Glutamatergic neuron (in vitro differentiated cells): ENCODE data around the gene SPPL2B. TPM values are rescaled to one million over a fixed set of nuclear protein-coding genes. Genes with fewer than 3 reads are reported as not detected.

Source experiments
- DNase-seq: peaks from one replicate; pipeline ENCODE4 v3.0.0; 2022
- H3K27ac Mint-ChIP-seq: one replicate; pipeline ENCODE4 v1.8.0; 2020; ENCODE audit warnings: mild to moderate bottlenecking, mixed read lengths, inconsistent platforms; ENCODE audit not compliant: unreplicated experiment
- H3K27me3 Mint-ChIP-seq: one replicate; pipeline ENCODE4 v1.8.0; 2020; ENCODE audit warnings: mild to moderate bottlenecking, moderate library complexity, mixed read lengths, inconsistent platforms; ENCODE audit not compliant: unreplicated experiment
- H3K36me3 Mint-ChIP-seq: one replicate; pipeline ENCODE4 v1.8.0; 2020; ENCODE audit warnings: mild to moderate bottlenecking, mixed read lengths, inconsistent platforms; ENCODE audit not compliant: unreplicated experiment
- H3K4me1 Mint-ChIP-seq: one replicate; pipeline ENCODE4 v1.8.0; 2020; ENCODE audit warnings: mild to moderate bottlenecking, low read depth, mixed read lengths, inconsistent platforms; ENCODE audit not compliant: unreplicated experiment
- H3K4me3 Mint-ChIP-seq: one replicate; pipeline ENCODE4 v1.8.0; 2020; ENCODE audit warnings: mild to moderate bottlenecking, mixed read lengths, inconsistent platforms; ENCODE audit not compliant: unreplicated experiment
- H3K9me3 Mint-ChIP-seq: one replicate; pipeline ENCODE4 v1.8.0; 2020; ENCODE audit warnings: mild to moderate bottlenecking, moderate library complexity, mixed read lengths, inconsistent platforms; ENCODE audit not compliant: unreplicated experiment
- CTCF ChIP-seq: fragments of 200-600 bp; sonication (generic); IDR thresholded peaks from one replicate; pipeline ENCODE4 v1.5.0; 2021; ENCODE audit not compliant: partially characterized antibody, unreplicated experiment
- total RNA-seq: library from RNA; stranded (reverse); fragmentation: NEBNext Ultra II Directional; extraction: Animal tissue kit (Norgen Biotek cat#: 25700); gene quantifications from one replicate; pipeline ENCODE4 v1.2.1, GENCODE V29; 2021; ENCODE audit not compliant: unreplicated experiment

Gene SPPL2B
- total RNA-seq, 1 donor from 2014 or later = 166 TPM

GRCh38 chr19:2358548-2359173 lies 30.2 kb downstream of the SPPL2B start:
- DNase-seq = no peak
- peaks cover 5% of the 10 kb centered on the region for H3K4me1 Mint-ChIP-seq
- peaks cover 3% of the 10 kb centered on the region for H3K27me3 Mint-ChIP-seq
- no peak for TF ChIP-seq CTCF
- H3K27ac Mint-ChIP-seq = no peak overlapping the region
- no peak overlapping the region for H3K4me3 Mint-ChIP-seq
- H3K9me3 Mint-ChIP-seq = peaks cover 6% of the 10 kb centered on the region
- no peaks in the 10 kb centered on the region for H3K36me3 Mint-ChIP-seq

- no peak for TF ChIP-seq CTCF
- Mint-ChIP-seq H3K36me3 (peaks cover 3% of the 10 kb centered on the region), H3K4me3 (no peak within 1 kb of the TSS), H3K9me3 (peaks cover 6% of the 10 kb centered on the region), H3K27me3 (peaks cover 3% of the 10 kb centered on the region), H3K4me1 (peaks cover 3% of the 10 kb centered on the region), H3K27ac (no peak within 1 kb of the TSS)
- no peak for DNase-seq
These were observed 31.7 kb downstream of the SPPL2B start, which contains the start of gene TMPRSS9 for GRCh38 chr19:2359992-2360685. Gene TMPRSS9 (plus strand): TSS chr19:2360265. CDS start chr19:2389786, 29,521 bp downstream.

GRCh38 chr19:2360833-2361232 lies 32.3 kb downstream of the SPPL2B start:
- no peak overlapping the region for H3K4me3 Mint-ChIP-seq
- no peak overlapping the region for H3K27ac Mint-ChIP-seq
- TF ChIP-seq CTCF = no peak
- H3K36me3 Mint-ChIP-seq = peaks cover 6% of the 10 kb centered on the region
- peaks cover 3% of the 10 kb centered on the region for H3K4me1 Mint-ChIP-seq
- peaks cover 3% of the 10 kb centered on the region for H3K27me3 Mint-ChIP-seq
- DNase-seq = no peak
- H3K9me3 Mint-ChIP-seq = peaks cover 6% of the 10 kb centered on the region

- DNase-seq = no peak
- Mint-ChIP-seq H3K36me3 (peaks cover 6% of the 10 kb centered on the region), H3K27ac (no peak overlapping the region), H3K9me3 (peaks cover 8% of the 10 kb centered on the region), H3K4me3 (no peak overlapping the region), H3K4me1 (peaks cover 3% of the 10 kb centered on the region), H3K27me3 (peaks cover 3% of the 10 kb centered on the region)
- TF ChIP-seq CTCF = no peak
These were observed 33.0 kb downstream of the SPPL2B start for GRCh38 chr19:2361246-2362045.
